Keratinocyte (primary cell): Measurements from ENCODE around the gene PLA2G12B. TPM values are rescaled to one million over a fixed set of nuclear protein-coding genes. Genes with fewer than 3 reads are reported as not detected.

Experiments
- DNase-seq: peaks from one replicate; pipeline ENCODE4 v3.0.0-alpha.2; 2011; ENCODE audit warnings: low read depth, missing footprints, low spot score
- FAIRE-seq: peaks from 2 replicates; lab custom pipeline; 2011; peaks lifted over from hg19 to GRCh38; lab: Jason Lieb, UNC
- H2AFZ ChIP-seq: 2 replicates; pipeline ENCODE4 v1.6.0; 2012; ENCODE audit warnings: low read length, control low read depth, inconsistent platforms; ENCODE audit not compliant: control insufficient read depth
- H3K27ac ChIP-seq: 2 replicates; pipeline ENCODE4 v1.5.1; 2011; ENCODE audit warnings: low read length; ENCODE audit not compliant: control insufficient read depth, insufficient read depth
- H3K27me3 ChIP-seq: 3 replicates; pipeline ENCODE4 v1.6.0; 2011; ENCODE audit warnings: low read length; ENCODE audit not compliant: control insufficient read depth, insufficient read depth; ENCODE audit errors: extremely low read depth
- H3K36me3 ChIP-seq, 2 experiments: 2 replicates in 1 of 2; 3 replicates in 1 of 2; pipeline ENCODE4 v1.5.1; 2011; ENCODE audit warnings: low read length in 2 of 2, mild to moderate bottlenecking in 1 of 2; ENCODE audit not compliant: control insufficient read depth in 2 of 2, insufficient read depth in 2 of 2; ENCODE audit errors: extremely low read depth in 1 of 2
- H3K4me1 ChIP-seq: 3 replicates; pipeline ENCODE4 v1.5.1; 2011; ENCODE audit warnings: low read length; ENCODE audit not compliant: control insufficient read depth, insufficient read depth; ENCODE audit errors: extremely low read depth
- H3K4me2 ChIP-seq: 3 replicates; pipeline ENCODE4 v1.6.0; 2011; ENCODE audit warnings: low read depth, low read length; ENCODE audit not compliant: control insufficient read depth, insufficient read depth; ENCODE audit errors: extremely low read depth
- H3K4me3 ChIP-seq, 3 experiments: fragments of 200-600 bp in 1 of 3; sonication (generic) in 1 of 3; 2 replicates in 2 of 3; 3 replicates in 1 of 3; pipeline ENCODE4 v1.5.1; 2011 to 2016; ENCODE audit warnings: low read length in 3 of 3, mild to moderate bottlenecking in 3 of 3, control low read depth in 2 of 3, inconsistent platforms in 1 of 3, low read depth in 1 of 3, mixed read lengths in 1 of 3, mixed run types in 1 of 3, moderate library complexity in 1 of 3; ENCODE audit not compliant: control insufficient read depth in 2 of 3, insufficient read depth in 2 of 3; ENCODE audit errors: extremely low read depth in 1 of 3
- H3K79me2 ChIP-seq: 2 replicates; pipeline ENCODE4 v1.6.0; 2012; ENCODE audit warnings: low read length; ENCODE audit not compliant: control insufficient read depth, insufficient read depth
- H3K9ac ChIP-seq: 3 replicates; pipeline ENCODE4 v1.6.0; 2011; ENCODE audit warnings: low read length; ENCODE audit not compliant: control insufficient read depth, insufficient read depth; ENCODE audit errors: extremely low read depth
- H3K9me1 ChIP-seq: 3 replicates; pipeline ENCODE4 v1.6.0; 2011; ENCODE audit warnings: low read length; ENCODE audit not compliant: control insufficient read depth, insufficient read depth; ENCODE audit errors: extremely low read depth
- H3K9me3 ChIP-seq: 2 replicates; pipeline ENCODE4 v1.5.1; 2012; ENCODE audit warnings: low read depth, low read length; ENCODE audit not compliant: control insufficient read depth
- H4K20me1 ChIP-seq: 3 replicates; pipeline ENCODE4 v1.6.0; 2011; ENCODE audit warnings: low read length; ENCODE audit not compliant: control insufficient read depth, insufficient read depth; ENCODE audit errors: extremely low read depth
- CTCF ChIP-seq, 3 experiments: IDR thresholded peaks in 1 of 3; conservative IDR thresholded peaks in 1 of 3; optimal IDR thresholded peaks in 1 of 3; 2 replicates in 2 of 3; 3 replicates in 1 of 3; pipeline versions ENCODE3 to v1.5.1; 2011; ENCODE audit warnings: low read length in 3 of 3, mild to moderate bottlenecking in 3 of 3, moderate library complexity in 2 of 3, control low read depth in 1 of 3, inconsistent platforms in 1 of 3; ENCODE audit not compliant: insufficient read depth in 2 of 3; ENCODE audit errors: extremely low read depth in 1 of 3
- EZH2 ChIP-seq: IDR thresholded peaks from one replicate; pipeline ENCODE4 v1.6.1; 2012; ENCODE audit warnings: inconsistent platforms, mild to moderate bottlenecking, low read length, moderate library complexity
- dilution Hi-C: fragments of 300-500 bp; cut with MboI; formaldehyde crosslinking; loops from one replicate; pipeline ENCODE4 v1.7.0; 2020; ENCODE audit warnings: low sequenced_read_pairs; ENCODE audit not compliant: extremely low pct_ligation_motif_present
- polyA minus RNA-seq, 3 experiments: library from RNA; depleted of rRNA, polyadenylated mRNA; stranded (reverse); fragments of >200 nt; gene quantifications; 1 replicate in 1 of 3; 2 replicates in 1 of 3; 3 replicates in 1 of 3; pipeline ENCODE4 v1.2.3, GENCODE V29; 2011
- polyA plus RNA-seq, 5 experiments: library from polyadenylated mRNA; depleted of rRNA in 3 of 5; stranded (reverse) in 3 of 5; stranded (forward) in 1 of 5; unstranded in 1 of 5; fragments of >200 nt; gene quantifications; 1 replicate in 1 of 5; 2 replicates in 3 of 5; 3 replicates in 1 of 5; pipeline versions ENCODE4 v1.2.1 to v1.2.3, GENCODE V29; 2011 to 2012; ENCODE audit warnings: missing spikeins in 2 of 5, low read depth in 1 of 5, low replicate concordance in 1 of 5

The PLA2G12B gene
- polyA plus RNA-seq (not detected in 3 replicates), polyA minus RNA-seq (not detected in 3 replicates)
- not detected for polyA plus RNA-seq (2011; ENCODE audit: low read depth)
- not detected in 2 replicates for polyA plus RNA-seq (2011; cell fraction: cytosol; rRNA removed)
- not detected in 2 replicates for polyA plus RNA-seq (2011; cell fraction: nucleus; rRNA removed)
- not detected in 2 replicates for polyA plus RNA-seq (2012; ENCODE audit: low replicate concordance)
- polyA minus RNA-seq (2011; cell fraction: cytosol; rRNA and poly(A)+ RNA removed), result not detected
- polyA minus RNA-seq (2011; cell fraction: nucleus; rRNA and poly(A)+ RNA removed), result not detected in 2 replicates

DNA sequence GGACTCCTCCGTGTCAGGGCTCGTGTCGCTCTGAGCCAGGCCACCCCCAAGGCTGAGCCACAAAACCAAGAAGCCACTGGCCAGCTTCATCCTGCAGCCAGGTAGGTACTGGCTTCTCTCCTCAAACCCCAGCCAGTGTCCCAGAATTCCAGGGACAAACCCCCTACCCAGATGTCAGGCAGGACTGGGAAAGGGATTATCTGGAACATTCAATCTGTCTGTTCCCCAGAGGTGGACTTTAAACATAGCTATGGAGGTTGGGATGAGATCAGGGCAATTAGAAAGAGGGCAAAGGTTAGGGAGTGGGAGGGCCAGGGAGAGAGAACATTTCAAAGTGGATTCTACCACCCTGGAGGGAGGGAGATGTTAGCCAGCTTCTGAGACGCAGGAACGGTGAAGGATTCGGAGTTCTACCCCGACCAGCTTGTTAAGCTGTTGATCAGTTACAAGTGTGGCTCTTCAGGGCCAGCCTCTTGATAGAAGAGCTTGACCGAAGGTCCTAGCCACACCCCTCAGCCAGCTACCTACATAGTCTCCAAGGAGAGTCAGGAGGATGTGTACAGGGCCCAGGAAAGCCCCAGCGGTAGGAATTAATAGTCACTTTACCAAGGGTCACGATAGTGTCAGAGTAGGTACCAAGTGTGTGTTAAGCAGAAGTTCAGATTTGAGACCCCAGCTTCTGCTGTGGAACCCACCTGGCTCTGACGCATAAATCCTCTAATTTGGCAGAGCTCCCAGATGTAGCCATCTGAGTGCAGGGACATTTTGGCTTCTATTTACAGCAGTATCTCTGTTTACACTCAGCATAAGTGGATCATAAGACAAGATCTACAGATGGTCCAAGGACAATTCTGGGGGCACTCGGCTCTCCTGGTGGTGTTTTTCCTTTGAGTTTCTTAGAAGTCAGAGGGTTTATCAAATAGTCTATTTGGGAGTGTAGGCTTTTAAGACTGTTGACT is at the start of gene PLA2G12B:
Gene PLA2G12B (minus strand): TSS at position 211 of the 959 bp plus-strand sequence. CDS start 121 bp downstream, at position 90.
- no peak for TF ChIP-seq CTCF (optimal IDR thresholded peaks at IDR 0.05 in 1 of 3, IDR thresholded peaks at IDR 0.05 in 1 of 3, conservative IDR thresholded peaks at IDR 0.05 in 1 of 3; ENCODE audit: extremely low read depth in 1 of 3, insufficient read depth in 2 of 3, low read length in 3 of 3)
- no peak for TF ChIP-seq EZH2
- no peak within 1 kb of the TSS for H3K4me2 ChIP-seq
- no peaks in the 10 kb centered on the region for H3K36me3 ChIP-seq
- H3K9me1 ChIP-seq, result no peaks in the 10 kb centered on the region
- no peak within 1 kb of the TSS for H3K27ac ChIP-seq
- H3K79me2 ChIP-seq, result no peaks in the 10 kb centered on the region
- DNase-seq (no peak), FAIRE-seq (no peak)
- no peaks in the 10 kb centered on the region for H4K20me1 ChIP-seq
- no peak within 1 kb of the TSS for H2AFZ ChIP-seq
- H3K9ac ChIP-seq, result no peak within 1 kb of the TSS
- peaks cover 7% of the 10 kb centered on the region for H3K27me3 ChIP-seq
- dilution Hi-C loops, result no loop called here
- H3K9me3 ChIP-seq, result no peaks in the 10 kb centered on the region
- H3K4me1 ChIP-seq, result no peaks in the 10 kb centered on the region
- no peak within 1 kb of the TSS for H3K4me3 ChIP-seq

DNA sequence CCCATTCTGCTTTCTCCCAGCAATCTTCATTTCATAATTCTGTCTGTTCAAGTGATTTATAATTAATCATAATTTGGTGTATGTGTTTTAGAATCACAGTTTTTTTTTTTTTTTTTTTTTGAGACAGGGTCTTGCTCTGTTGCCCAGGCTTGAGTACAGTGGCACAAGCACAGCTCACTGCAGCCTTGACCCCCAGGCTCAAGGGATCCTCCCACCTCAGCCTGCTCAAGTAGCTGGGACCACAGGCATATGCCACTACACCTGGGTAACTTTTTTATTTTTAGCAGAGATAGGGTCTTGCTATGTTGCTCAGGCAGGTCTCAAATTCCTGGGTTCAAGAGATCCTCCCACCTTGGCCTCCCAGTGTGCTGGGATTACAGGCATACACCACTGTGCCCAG is 49.2 kb upstream of the PLA2G12B start:
- DNase-seq (no peak), FAIRE-seq (no peak)
- Histone ChIP-seq H3K36me3 (peaks cover 4 to 13% of the 10 kb centered on the region in 2 experiments), H3K27ac (no peak overlapping the region), H3K4me3 (no peak overlapping the region), H4K20me1 (no peaks in the 10 kb centered on the region), H3K4me2 (no peak overlapping the region), H3K9me1 (no peaks in the 10 kb centered on the region), H3K27me3 (no peaks in the 10 kb centered on the region), H3K4me1 (no peaks in the 10 kb centered on the region), H3K9me3 (no peaks in the 10 kb centered on the region), H2AFZ (no peak overlapping the region), H3K9ac (no peak overlapping the region), H3K79me2 (no peaks in the 10 kb centered on the region)
- no peak for TF ChIP-seq EZH2
- TF ChIP-seq CTCF (optimal IDR thresholded peaks at IDR 0.05 in 1 of 3, IDR thresholded peaks at IDR 0.05 in 1 of 3, conservative IDR thresholded peaks at IDR 0.05 in 1 of 3; ENCODE audit: extremely low read depth in 1 of 3, insufficient read depth in 2 of 3, low read length in 3 of 3), result no peak
- dilution Hi-C loops, result no loop called here
